ENCODE results near the gene FAM13C.

Gene FAM13C

DNA sequence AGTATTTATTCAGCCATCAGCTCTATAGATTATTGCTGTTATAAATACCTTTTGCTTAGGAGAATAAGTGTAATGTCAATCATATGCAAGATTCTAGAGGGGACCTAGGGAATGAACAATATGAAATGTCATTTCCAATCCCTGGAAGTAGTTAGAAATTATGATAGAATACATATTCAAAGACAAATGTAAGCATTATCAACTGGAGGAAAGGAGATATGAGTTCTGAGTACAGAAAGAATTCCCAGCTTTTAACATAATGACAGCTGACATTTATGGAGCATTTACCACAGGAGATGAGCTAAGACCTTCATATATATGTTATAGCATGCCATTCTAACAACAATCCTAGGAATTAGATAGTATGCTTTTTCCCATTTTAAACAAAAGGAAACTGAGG, 86.2 kb downstream of the FAM13C start:
- Histone ChIP-seq H3K4me3 (ENCODE audit: low read depth in 1 of 5, low read length in 5 of 5) (no peak overlapping the region), H3K27ac (ENCODE audit: low read depth, low read length) (no peak overlapping the region), H3K27me3 (ENCODE audit: control insufficient read depth in 5 of 5, insufficient read depth in 4 of 5, low read length in 5 of 5) (no peaks in the 10 kb centered on the region), H3K9me3 (ENCODE audit: control insufficient read depth in 5 of 5, low read length in 5 of 5) (no peaks in the 10 kb centered on the region), H3K4me1 (ENCODE audit: control insufficient read depth in 5 of 5, insufficient read depth in 5 of 5, low read length in 5 of 5) (peaks cover 0 to 5% (median 0%) of the 10 kb centered on the region in 5 donors), H3K9ac (ENCODE audit: low read length in 5 of 5) (no peak overlapping the region), H3K36me3 (ENCODE audit: control insufficient read depth in 5 of 5, insufficient read depth in 5 of 5, low read length in 5 of 5) (no peaks in the 10 kb centered on the region)

DNA sequence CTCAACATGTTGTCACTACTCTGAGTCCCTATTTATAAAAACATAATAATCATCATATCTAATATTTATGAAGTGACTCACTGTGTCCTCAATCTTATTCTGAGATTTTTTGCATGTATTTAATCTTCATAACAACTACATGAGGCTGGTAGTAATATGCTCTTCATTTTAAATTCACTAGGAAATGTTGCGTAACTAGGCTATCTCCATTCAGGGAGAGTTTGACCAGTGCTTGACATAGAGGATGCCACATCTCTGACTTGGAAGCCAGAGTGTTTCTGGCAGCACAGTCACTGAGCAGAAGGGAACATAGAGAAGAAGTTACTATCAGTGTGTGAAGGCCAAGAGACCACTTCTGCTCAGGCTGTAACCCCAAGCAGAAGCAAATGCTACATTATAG, 88.9 kb downstream of the FAM13C start:
- Histone ChIP-seq H3K9ac (ENCODE audit: low read length in 5 of 5) (no peak overlapping the region), H3K27me3 (ENCODE audit: control insufficient read depth in 5 of 5, insufficient read depth in 4 of 5, low read length in 5 of 5) (no peaks in the 10 kb centered on the region), H3K27ac (ENCODE audit: low read depth, low read length) (no peak overlapping the region), H3K4me1 (ENCODE audit: control insufficient read depth in 5 of 5, insufficient read depth in 5 of 5, low read length in 5 of 5) (no peaks in the 10 kb centered on the region), H3K4me3 (ENCODE audit: low read depth in 1 of 5, low read length in 5 of 5) (no peak overlapping the region), H3K36me3 (ENCODE audit: control insufficient read depth in 5 of 5, insufficient read depth in 5 of 5, low read length in 5 of 5) (peaks cover 0 to 11% (median under 1%) of the 10 kb centered on the region in 5 donors), H3K9me3 (ENCODE audit: control insufficient read depth in 5 of 5, low read length in 5 of 5) (no peaks in the 10 kb centered on the region)

DNA sequence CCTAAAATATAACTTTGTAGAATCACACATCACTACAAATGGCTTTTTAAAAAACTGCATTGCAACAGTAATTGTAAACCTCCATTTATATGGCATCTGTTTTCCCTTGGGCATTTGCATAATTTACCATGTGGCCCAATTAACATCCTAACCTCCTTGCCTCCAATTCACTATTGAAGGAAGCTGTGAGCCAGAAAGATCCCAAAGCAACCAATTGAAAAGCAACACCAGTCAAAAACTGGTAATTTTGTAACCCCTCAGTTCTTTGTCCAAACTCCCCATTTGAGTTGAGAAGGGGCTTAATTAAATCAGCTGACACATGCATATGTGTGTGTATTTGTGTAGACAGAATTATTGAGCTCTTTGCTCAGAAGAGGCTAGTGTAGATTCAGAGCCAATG, 90.3 kb downstream of the FAM13C start:
- H3K4me3 ChIP-seq (ENCODE audit: low read depth in 1 of 5, low read length in 5 of 5), result no peak overlapping the region
- no peaks in the 10 kb centered on the region for H3K4me1 ChIP-seq (ENCODE audit: control insufficient read depth in 5 of 5, insufficient read depth in 5 of 5, low read length in 5 of 5)
- peaks cover 0 to 19% (median 8%) of the 10 kb centered on the region in 5 donors for H3K36me3 ChIP-seq (ENCODE audit: control insufficient read depth in 5 of 5, insufficient read depth in 5 of 5, low read length in 5 of 5)
- H3K27me3 ChIP-seq (ENCODE audit: control insufficient read depth in 5 of 5, insufficient read depth in 4 of 5, low read length in 5 of 5), result no peaks in the 10 kb centered on the region
- no peaks in the 10 kb centered on the region for H3K9me3 ChIP-seq (ENCODE audit: control insufficient read depth in 5 of 5, low read length in 5 of 5)
- H3K9ac ChIP-seq (ENCODE audit: low read length in 5 of 5), result no peak overlapping the region
- H3K27ac ChIP-seq (ENCODE audit: low read depth, low read length), result no peak overlapping the region

DNA sequence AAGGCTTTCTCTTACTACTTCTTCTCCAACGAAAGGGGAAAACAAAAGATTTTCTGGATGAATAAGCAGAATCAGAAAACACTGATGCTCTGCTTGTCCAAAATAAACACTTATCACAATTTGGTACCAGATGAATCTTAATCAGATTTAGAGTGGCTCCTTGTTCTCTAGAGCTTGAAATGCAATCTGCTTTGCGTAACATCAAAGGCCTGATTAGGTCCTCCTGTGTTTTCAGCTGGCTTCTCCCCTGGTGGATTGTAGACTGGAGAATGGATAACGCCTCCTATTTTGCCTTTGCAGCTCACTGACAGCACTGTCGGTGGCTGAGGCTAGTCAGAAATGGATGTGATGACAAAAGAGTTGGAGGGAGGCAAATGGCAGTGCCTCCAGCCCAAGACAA, 91.2 kb downstream of the FAM13C start:
- Histone ChIP-seq H3K9ac (ENCODE audit: low read length in 5 of 5) (no peak overlapping the region), H3K36me3 (ENCODE audit: control insufficient read depth in 5 of 5, insufficient read depth in 5 of 5, low read length in 5 of 5) (peaks cover 0 to 19% (median 8%) of the 10 kb centered on the region in 5 donors), H3K27ac (ENCODE audit: low read depth, low read length) (no peak overlapping the region), H3K27me3 (ENCODE audit: control insufficient read depth in 5 of 5, insufficient read depth in 4 of 5, low read length in 5 of 5) (no peaks in the 10 kb centered on the region), H3K4me1 (ENCODE audit: control insufficient read depth in 5 of 5, insufficient read depth in 5 of 5, low read length in 5 of 5) (peaks cover 0 to 5% (median 0%) of the 10 kb centered on the region in 5 donors), H3K9me3 (ENCODE audit: control insufficient read depth in 5 of 5, low read length in 5 of 5) (no peaks in the 10 kb centered on the region), H3K4me3 (ENCODE audit: low read depth in 1 of 5, low read length in 5 of 5) (no peak overlapping the region)

DNA sequence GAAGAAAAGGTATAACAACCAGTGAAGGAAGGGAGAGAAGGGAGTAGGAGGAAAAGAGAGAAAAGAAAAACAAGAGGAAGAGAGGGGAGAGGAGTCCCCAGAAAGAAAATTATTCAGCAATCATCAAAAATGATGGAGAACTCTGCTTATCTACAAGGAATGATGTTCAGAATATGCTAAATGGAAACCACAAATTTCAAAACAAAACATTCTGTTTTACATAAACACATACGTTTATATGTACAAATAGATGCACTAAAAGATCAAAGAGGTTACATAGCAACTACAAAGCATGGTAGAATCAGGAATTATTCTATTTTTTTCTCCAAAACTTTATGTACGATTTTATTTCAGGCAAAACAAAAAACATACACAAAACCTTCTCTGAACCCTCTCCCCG, 91.9 kb downstream of the FAM13C start:
- Histone ChIP-seq H3K9me3 (ENCODE audit: control insufficient read depth in 5 of 5, low read length in 5 of 5) (no peaks in the 10 kb centered on the region), H3K27ac (ENCODE audit: low read depth, low read length) (no peak overlapping the region), H3K9ac (ENCODE audit: low read length in 5 of 5) (no peak overlapping the region), H3K4me1 (ENCODE audit: control insufficient read depth in 5 of 5, insufficient read depth in 5 of 5, low read length in 5 of 5) (peaks cover 0 to 7% (median 0%) of the 10 kb centered on the region in 5 donors), H3K4me3 (ENCODE audit: low read depth in 1 of 5, low read length in 5 of 5) (no peak overlapping the region), H3K27me3 (ENCODE audit: control insufficient read depth in 5 of 5, insufficient read depth in 4 of 5, low read length in 5 of 5) (no peaks in the 10 kb centered on the region), H3K36me3 (ENCODE audit: control insufficient read depth in 5 of 5, insufficient read depth in 5 of 5, low read length in 5 of 5) (peaks cover 0 to 19% (median 8%) of the 10 kb centered on the region in 5 donors)

DNA sequence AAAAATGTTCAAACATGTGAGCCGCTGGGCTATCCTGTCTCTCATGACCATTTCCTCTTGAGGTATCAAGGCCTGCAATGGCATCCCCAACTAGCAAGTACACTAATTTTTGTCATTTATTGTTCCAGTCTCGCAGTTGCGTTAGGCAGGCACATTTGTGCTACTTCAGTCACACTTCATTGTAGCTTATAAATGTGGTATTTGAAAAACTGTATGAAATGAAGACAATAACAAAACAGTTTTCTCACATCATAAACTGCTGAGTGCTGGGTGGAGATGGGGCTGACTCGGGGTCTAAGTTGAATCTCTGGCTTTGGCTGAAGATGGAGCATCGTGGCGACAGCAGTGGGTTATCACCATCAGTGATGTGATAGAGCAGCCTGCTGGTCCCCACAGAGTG, 92.7 kb downstream of the FAM13C start:
- no peak overlapping the region for H3K9ac ChIP-seq (ENCODE audit: low read length in 5 of 5)
- H3K4me3 ChIP-seq (ENCODE audit: low read depth in 1 of 5, low read length in 5 of 5), result no peak overlapping the region
- H3K4me1 ChIP-seq (ENCODE audit: control insufficient read depth in 5 of 5, insufficient read depth in 5 of 5, low read length in 5 of 5), result peaks cover 0 to 7% (median 0%) of the 10 kb centered on the region in 5 donors
- H3K27me3 ChIP-seq (ENCODE audit: control insufficient read depth in 5 of 5, insufficient read depth in 4 of 5, low read length in 5 of 5), result no peaks in the 10 kb centered on the region
- no peak overlapping the region for H3K27ac ChIP-seq (ENCODE audit: low read depth, low read length)
- H3K9me3 ChIP-seq (ENCODE audit: control insufficient read depth in 5 of 5, low read length in 5 of 5), result no peaks in the 10 kb centered on the region
- H3K36me3 ChIP-seq (ENCODE audit: control insufficient read depth in 5 of 5, insufficient read depth in 5 of 5, low read length in 5 of 5), result peaks cover 0 to 19% (median 8%) of the 10 kb centered on the region in 5 donors

DNA sequence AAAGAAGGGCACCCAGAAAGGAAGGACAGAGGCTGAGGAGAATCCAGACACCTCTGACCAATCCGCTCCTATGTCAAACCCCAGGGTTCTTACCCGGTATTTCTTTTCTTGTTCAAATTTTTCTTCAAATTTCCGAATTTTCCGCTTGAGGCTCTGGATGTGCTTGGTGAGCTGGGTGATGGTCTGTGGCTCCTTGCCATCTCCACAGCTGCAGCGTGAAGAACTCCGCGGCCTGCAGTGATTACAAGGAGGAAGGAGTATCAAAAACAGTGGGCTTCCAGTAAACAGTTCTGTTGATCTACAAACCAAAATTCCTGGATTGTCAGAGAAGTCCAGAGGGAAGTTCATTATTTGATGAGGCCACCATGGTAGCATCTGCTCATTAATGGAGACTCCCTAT, 93.9 kb downstream of the FAM13C start:
- peaks cover 0 to 22% (median 11%) of the 10 kb centered on the region in 5 donors for H3K36me3 ChIP-seq (ENCODE audit: control insufficient read depth in 5 of 5, insufficient read depth in 5 of 5, low read length in 5 of 5)
- H3K9ac ChIP-seq (ENCODE audit: low read length in 5 of 5), result no peak overlapping the region
- no peak overlapping the region for H3K27ac ChIP-seq (ENCODE audit: low read depth, low read length)
- H3K4me1 ChIP-seq (ENCODE audit: control insufficient read depth in 5 of 5, insufficient read depth in 5 of 5, low read length in 5 of 5), result peaks cover 0 to 7% (median 0%) of the 10 kb centered on the region in 5 donors
- H3K27me3 ChIP-seq (ENCODE audit: control insufficient read depth in 5 of 5, insufficient read depth in 4 of 5, low read length in 5 of 5), result no peaks in the 10 kb centered on the region
- H3K4me3 ChIP-seq (ENCODE audit: low read depth in 1 of 5, low read length in 5 of 5), result no peak overlapping the region
- no peaks in the 10 kb centered on the region for H3K9me3 ChIP-seq (ENCODE audit: control insufficient read depth in 5 of 5, low read length in 5 of 5)

DNA sequence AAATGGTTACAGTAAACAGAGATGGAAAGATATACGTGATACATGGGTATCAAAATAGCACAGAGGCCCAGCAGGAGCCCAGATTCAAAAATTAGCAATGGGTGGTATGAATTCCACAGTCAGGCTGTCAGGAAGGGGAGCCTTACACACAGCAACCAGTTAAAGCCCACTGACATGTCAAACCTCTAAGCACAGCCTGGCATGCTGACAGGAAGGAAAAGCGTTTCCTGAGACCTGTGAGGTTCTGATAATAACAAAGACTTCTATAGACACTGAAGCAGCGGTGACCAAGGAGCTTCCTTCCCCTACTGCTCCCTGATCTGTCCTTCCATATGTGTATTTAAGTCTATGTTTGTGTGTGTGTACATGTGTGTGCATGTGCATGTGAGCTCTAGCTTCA, 96.0 kb downstream of the FAM13C start:
- Histone ChIP-seq H3K9me3 (ENCODE audit: control insufficient read depth in 5 of 5, low read length in 5 of 5) (no peaks in the 10 kb centered on the region), H3K4me3 (ENCODE audit: low read depth in 1 of 5, low read length in 5 of 5) (no peak overlapping the region), H3K36me3 (ENCODE audit: control insufficient read depth in 5 of 5, insufficient read depth in 5 of 5, low read length in 5 of 5) (peaks cover 0 to 22% (median 11%) of the 10 kb centered on the region in 5 donors), H3K4me1 (ENCODE audit: control insufficient read depth in 5 of 5, insufficient read depth in 5 of 5, low read length in 5 of 5) (peaks cover 0 to 7% (median 0%) of the 10 kb centered on the region in 5 donors), H3K27me3 (ENCODE audit: control insufficient read depth in 5 of 5, insufficient read depth in 4 of 5, low read length in 5 of 5) (no peaks in the 10 kb centered on the region), H3K27ac (ENCODE audit: low read depth, low read length) (no peak overlapping the region), H3K9ac (ENCODE audit: low read length in 5 of 5) (no peak overlapping the region)

DNA sequence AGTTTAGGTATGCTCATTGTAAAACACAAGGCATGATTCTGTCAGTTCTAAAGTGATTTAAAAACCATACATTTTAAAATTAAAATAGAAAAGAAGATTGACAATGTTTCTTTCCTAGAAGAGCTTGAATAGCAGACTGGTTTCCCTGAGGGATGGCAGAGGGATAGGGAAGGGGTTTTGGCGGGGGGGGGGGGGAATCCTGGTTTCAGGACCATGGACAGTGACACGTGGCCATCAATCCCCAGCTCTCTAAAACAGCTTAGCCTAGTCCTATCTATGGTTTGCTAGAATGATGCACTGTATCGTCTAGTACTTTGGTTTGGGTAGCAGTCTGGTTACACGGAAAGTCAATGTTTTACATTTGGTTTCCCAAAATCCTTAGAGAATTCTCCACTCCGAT, 97.2 kb downstream of the FAM13C start:
- no peak overlapping the region for H3K4me3 ChIP-seq (ENCODE audit: low read depth in 1 of 5, low read length in 5 of 5)
- no peak overlapping the region for H3K9ac ChIP-seq (ENCODE audit: low read length in 5 of 5)
- H3K27ac ChIP-seq (ENCODE audit: low read depth, low read length), result no peak overlapping the region
- H3K36me3 ChIP-seq (ENCODE audit: control insufficient read depth in 5 of 5, insufficient read depth in 5 of 5, low read length in 5 of 5), result peaks cover 0 to 22% (median 11%) of the 10 kb centered on the region in 5 donors
- no peaks in the 10 kb centered on the region for H3K27me3 ChIP-seq (ENCODE audit: control insufficient read depth in 5 of 5, insufficient read depth in 4 of 5, low read length in 5 of 5)
- H3K4me1 ChIP-seq (ENCODE audit: control insufficient read depth in 5 of 5, insufficient read depth in 5 of 5, low read length in 5 of 5), result peaks cover 0 to 7% (median 0%) of the 10 kb centered on the region in 5 donors
- no peaks in the 10 kb centered on the region for H3K9me3 ChIP-seq (ENCODE audit: control insufficient read depth in 5 of 5, low read length in 5 of 5)

DNA sequence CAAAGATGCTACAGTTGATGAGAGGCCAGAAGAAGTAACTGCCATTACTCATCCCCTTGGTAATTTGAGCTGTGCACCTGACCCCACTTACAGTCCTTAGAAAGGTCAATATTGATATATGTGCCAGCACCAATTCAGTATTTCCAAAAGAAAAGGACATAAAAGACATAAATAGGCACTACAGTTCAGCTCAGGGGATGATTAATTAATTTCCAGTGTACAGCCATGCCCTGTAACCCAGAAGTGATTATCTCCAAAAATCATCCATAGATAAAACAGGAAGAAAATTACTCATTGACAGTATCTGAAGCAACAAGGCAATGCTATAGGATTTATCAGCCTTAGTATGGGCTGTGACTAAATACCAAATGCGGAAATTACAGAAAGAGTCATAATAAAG, 103.5 kb downstream of the FAM13C start:
- no peak overlapping the region for H3K27ac ChIP-seq (ENCODE audit: low read depth, low read length)
- no peak overlapping the region for H3K9ac ChIP-seq (ENCODE audit: low read length in 5 of 5)
- H3K27me3 ChIP-seq (ENCODE audit: control insufficient read depth in 5 of 5, insufficient read depth in 4 of 5, low read length in 5 of 5), result no peaks in the 10 kb centered on the region
- no peak overlapping the region for H3K4me3 ChIP-seq (ENCODE audit: low read depth in 1 of 5, low read length in 5 of 5)
- no peaks in the 10 kb centered on the region for H3K9me3 ChIP-seq (ENCODE audit: control insufficient read depth in 5 of 5, low read length in 5 of 5)
- peaks cover 0 to 5% (median 3%) of the 10 kb centered on the region in 5 donors for H3K36me3 ChIP-seq (ENCODE audit: control insufficient read depth in 5 of 5, insufficient read depth in 5 of 5, low read length in 5 of 5)
- no peaks in the 10 kb centered on the region for H3K4me1 ChIP-seq (ENCODE audit: control insufficient read depth in 5 of 5, insufficient read depth in 5 of 5, low read length in 5 of 5)

DNA sequence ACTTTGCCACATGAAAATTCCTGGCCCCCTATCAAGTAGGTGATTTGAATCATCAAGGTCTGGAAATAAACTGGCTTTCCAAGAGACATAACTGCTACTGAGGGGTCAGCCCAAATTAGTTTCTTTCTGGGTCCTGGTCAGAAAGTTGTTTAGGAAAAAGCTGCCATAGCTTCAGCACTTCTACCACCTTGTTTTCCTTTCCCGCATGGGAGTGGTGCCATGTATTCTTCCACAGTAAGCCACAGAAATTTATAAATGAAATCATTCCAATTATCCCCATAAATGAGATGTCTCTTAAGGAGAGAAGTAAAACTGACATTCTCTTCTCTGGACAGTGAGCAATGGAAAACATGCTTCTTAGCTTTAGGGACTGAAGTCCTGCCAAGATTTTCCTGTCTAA, 105.1 kb downstream of the FAM13C start:
- H3K27me3 ChIP-seq (ENCODE audit: control insufficient read depth in 5 of 5, insufficient read depth in 4 of 5, low read length in 5 of 5), result no peaks in the 10 kb centered on the region
- no peak overlapping the region for H3K27ac ChIP-seq (ENCODE audit: low read depth, low read length)
- H3K4me1 ChIP-seq (ENCODE audit: control insufficient read depth in 5 of 5, insufficient read depth in 5 of 5, low read length in 5 of 5), result no peaks in the 10 kb centered on the region
- no peaks in the 10 kb centered on the region for H3K9me3 ChIP-seq (ENCODE audit: control insufficient read depth in 5 of 5, low read length in 5 of 5)
- no peak overlapping the region for H3K4me3 ChIP-seq (ENCODE audit: low read depth in 1 of 5, low read length in 5 of 5)
- no peak overlapping the region for H3K9ac ChIP-seq (ENCODE audit: low read length in 5 of 5)
- H3K36me3 ChIP-seq (ENCODE audit: control insufficient read depth in 5 of 5, insufficient read depth in 5 of 5, low read length in 5 of 5), result peaks cover 0 to 13% (median 6%) of the 10 kb centered on the region in 5 donors
